HepG2 (cell line): Measurements from ENCODE around the gene RAB39B. TPM values are rescaled to one million over a fixed set of nuclear protein-coding genes. Genes with fewer than 3 reads are reported as not detected.
A peak's percentile ranks its signal among the peaks of the same experiment; 100 is the strongest.

Experiments used
- ATAC-seq: fragments of 200-7000 bp; cut with Tn5 transposase; 3 replicates; pipeline ENCODE4 v1.9.1; 2020; ENCODE audit warnings: mild to moderate bottlenecking, moderate library complexity
- BruUV-seq: library from RNA; stranded (reverse); fragments of 400-500 nt; replicated peaks from 2 replicates; lab custom pipeline; 2021; lab: Mats Ljungman, UMichigan
- CTCF ChIA-PET: fragments of 300-600 bp; formaldehyde crosslinking; extraction: SDS; loops from one replicate; lab custom pipeline; 2021; ENCODE audit warnings: low total read pairs, inconsistent platforms, low intra/inter-chr PET ratio; lab: Yijun Ruan, JAX
- POLR2A ChIA-PET: fragments of 350-600 bp; sonication (Branson Sonifier 250); formaldehyde crosslinking; loops from one replicate; lab custom pipeline; 2020; ENCODE audit warnings: antibody characterized with exemption, inconsistent platforms; lab: Yijun Ruan, JAX
- DNase-seq: peaks from one replicate; pipeline ENCODE4 v3.0.0-alpha.2; 2015; ENCODE audit warnings: low spot score
- FAIRE-seq: peaks from 3 replicates; lab custom pipeline; 2011; peaks lifted over from hg19 to GRCh38; lab: Jason Lieb, UNC
- H2AFZ ChIP-seq: one replicate; pipeline ENCODE4 v1.6.1; 2011; ENCODE audit warnings: low read length, inconsistent platforms
- H3K27ac ChIP-seq: fragments of 300-600 bp; 3 replicates; pipeline ENCODE4 v1.8.0; 2011; ENCODE audit warnings: mixed run types, mild to moderate bottlenecking, mixed read lengths, low read length, inconsistent platforms; ENCODE audit not compliant: insufficient read depth; ENCODE audit errors: extremely low read length
- H3K27me3 ChIP-seq, 2 experiments: fragments of 200-600 bp in 1 of 2; 2 replicates in 1 of 2; 3 replicates in 1 of 2; pipeline versions ENCODE4 v1.6.0 to v1.8.0; 2011; ENCODE audit warnings: low read length in 2 of 2, mild to moderate bottlenecking in 2 of 2, moderate library complexity in 2 of 2, inconsistent platforms in 1 of 2; ENCODE audit not compliant: insufficient read depth in 2 of 2, control insufficient read depth in 1 of 2
- H3K36me3 ChIP-seq, 2 experiments: fragments of 200-600 bp in 1 of 2; replicated peaks in 1 of 2; 2 replicates in 1 of 2; 3 replicates in 1 of 2; pipeline versions ENCODE4 v1.5.1 to v1.8.0; 2011; ENCODE audit warnings: low read length in 2 of 2, inconsistent platforms in 1 of 2; ENCODE audit not compliant: insufficient read depth in 2 of 2, control insufficient read depth in 1 of 2
- H3K4me1 ChIP-seq: 2 replicates; pipeline ENCODE4 v1.5.1; 2012; ENCODE audit warnings: low read length, inconsistent platforms; ENCODE audit not compliant: insufficient read depth
- H3K4me2 ChIP-seq: 2 replicates; pipeline ENCODE4 v1.6.0; 2011; ENCODE audit warnings: low read depth, low read length, inconsistent platforms
- H3K4me3 ChIP-seq, 3 experiments: fragments of 200-600 bp in 1 of 3; sonication (generic), shearing (Covaris generic) in 1 of 3; replicated peaks in 1 of 3; 2 replicates each; pipeline ENCODE4 v1.5.1; 2011 to 2016; ENCODE audit warnings: low read length in 3 of 3, inconsistent platforms in 2 of 3, low read depth in 2 of 3, mild to moderate bottlenecking in 2 of 3, control low read depth in 1 of 3, mixed read lengths in 1 of 3; ENCODE audit not compliant: insufficient read depth in 1 of 3
- H3K79me2 ChIP-seq: one replicate; pipeline ENCODE4 v1.6.1; 2011; ENCODE audit warnings: low read length, inconsistent platforms; ENCODE audit not compliant: insufficient read depth
- H3K9ac ChIP-seq: 2 replicates; pipeline ENCODE4 v1.6.0; 2011; ENCODE audit warnings: mild to moderate bottlenecking, low read depth, low read length, inconsistent platforms; ENCODE audit not compliant: insufficient read depth
- H3K9me3 ChIP-seq: 2 replicates; pipeline ENCODE4 v1.5.1; 2012; ENCODE audit warnings: mild to moderate bottlenecking, low read length
- H4K20me1 ChIP-seq: 2 replicates; pipeline ENCODE4 v1.6.0; 2011; ENCODE audit warnings: inconsistent platforms, mild to moderate bottlenecking, low read length, moderate library complexity; ENCODE audit not compliant: insufficient read depth
- ATM ChIP-seq: fragments of 450-650 bp; IDR thresholded peaks from 2 replicates; pipeline ENCODE4 v1.7.1; 2017; ENCODE audit warnings: mild to moderate bottlenecking, borderline replicate concordance
- BCL6 ChIP-seq: IDR thresholded peaks from 2 replicates; pipeline ENCODE4 v1.6.1; 2016; ENCODE audit warnings: missing genetic modification reagents, missing compliant biosample characterization
- GLI4 ChIP-seq: sonication (generic); formaldehyde crosslinking; IDR thresholded peaks from 2 replicates; pipeline ENCODE4 v1.5.1; 2020; ENCODE audit warnings: missing genetic modification reagents, mild to moderate bottlenecking, moderate library complexity, borderline replicate concordance
- HDAC1 ChIP-seq: sonication (generic); formaldehyde crosslinking; IDR thresholded peaks from 2 replicates; pipeline ENCODE4 v1.5.1; 2020; ENCODE audit warnings: mild to moderate bottlenecking, missing genetic modification reagents
- ISL2 ChIP-seq: sonication (generic); formaldehyde crosslinking; IDR thresholded peaks from 2 replicates; pipeline ENCODE4 v1.5.0; 2020; ENCODE audit warnings: missing genetic modification reagents
- MTA3 ChIP-seq: sonication (generic); formaldehyde crosslinking; IDR thresholded peaks from 2 replicates; pipeline ENCODE4 v1.4.0; 2020; ENCODE audit warnings: missing genetic modification reagents
- NAIF1 ChIP-seq: sonication (generic); formaldehyde crosslinking; IDR thresholded peaks from 2 replicates; pipeline ENCODE4 v1.5.0; 2020; ENCODE audit warnings: mild to moderate bottlenecking, missing genetic modification reagents, borderline replicate concordance
- SCMH1 ChIP-seq: sonication (generic); formaldehyde crosslinking; IDR thresholded peaks from 2 replicates; pipeline ENCODE4 v1.9.0; 2021; ENCODE audit warnings: missing genetic modification reagents, mild to moderate bottlenecking, borderline replicate concordance
- ZEB1 ChIP-seq: IDR thresholded peaks from 2 replicates; pipeline ENCODE4 v1.6.1; 2012; ENCODE audit warnings: mild to moderate bottlenecking, low read depth, inconsistent platforms; ENCODE audit not compliant: insufficient replicate concordance
- ZNF263 ChIP-seq: sonication (generic); formaldehyde crosslinking; IDR thresholded peaks from 2 replicates; pipeline ENCODE4 v1.4.0; 2020; ENCODE audit warnings: missing genetic modification reagents
- ZNF350 ChIP-seq: sonication (generic); formaldehyde crosslinking; IDR thresholded peaks from 2 replicates; pipeline ENCODE4 v1.4.0; 2020; ENCODE audit warnings: mild to moderate bottlenecking, low read depth, missing genetic modification reagents, borderline replicate concordance
- ZNF557 ChIP-seq: sonication (generic); formaldehyde crosslinking; IDR thresholded peaks from 2 replicates; pipeline ENCODE4 v1.4.0; 2020; ENCODE audit warnings: missing genetic modification reagents
- ZNF605 ChIP-seq: sonication (generic); formaldehyde crosslinking; IDR thresholded peaks from 2 replicates; pipeline ENCODE4 v1.8.0; 2022; ENCODE audit warnings: mild to moderate bottlenecking, missing genetic modification reagents
- ZSCAN12 ChIP-seq: sonication (generic); formaldehyde crosslinking; IDR thresholded peaks from 2 replicates; pipeline ENCODE4 v1.9.0; 2021; ENCODE audit warnings: mild to moderate bottlenecking, missing genetic modification reagents
- WGBS: methylation state at CpG from one replicate; pipeline ENCODE4 v1.1.6; 2017; ENCODE audit warnings: low lambda C conversion rate; 5-methylcytosine and 5-hydroxymethylcytosine counted together
- in situ Hi-C: cut with HindIII; loops from 2 replicates; pipeline ENCODE4 v1.10.0; 2017; ENCODE audit warnings: low pct_unique_long_range_greater_than_20kb; ENCODE audit not compliant: extremely low pct_ligation_motif_present
- intact Hi-C: fragments of 100-400 bp; cut with micrococcal nuclease; formaldehyde crosslinking; loops from one replicate; pipeline ENCODE4 v1.10.0; 2022; ENCODE audit not compliant: unreplicated experiment
- polyA plus RNA-seq, 8 experiments: library from polyadenylated mRNA; depleted of rRNA in 3 of 8; stranded (reverse) in 7 of 8; unstranded in 1 of 8; fragments of >200 nt; fragmentation: Illumina TruSeq in 4 of 8; extraction: Trizol in 4 of 8; gene quantifications; 2 replicates each; pipeline versions ENCODE4 v1.2.1 to v1.2.3, GENCODE V29; 2011 to 2016; ENCODE audit warnings: low read depth in 4 of 8, missing spikeins in 1 of 8, mixed read lengths in 1 of 8; ENCODE audit not compliant: insufficient read depth in 1 of 8
- total RNA-seq, 5 experiments: library from RNA; depleted of rRNA; stranded (reverse); fragments of >200 nt; fragmentation: Illumina TruSeq; extraction: Trizol; gene quantifications; 2 replicates each; pipeline ENCODE4 v1.2.3, GENCODE V29; 2016; ENCODE audit warnings: low read depth in 1 of 5
- TF ChIP-seq, protein P1 (sequence below): sonication (generic); formaldehyde crosslinking; IDR thresholded peaks from 2 replicates; pipeline ENCODE4 v1.5.0; 2020; ENCODE audit warnings: mild to moderate bottlenecking, missing genetic modification reagents

The RAB39B gene
- total and polyA plus RNA-seq, 2 of the 13 experiments (the other 11 are each of a cell fraction or from before 2014, with no cell fraction given) = 0.05 to 0.07 TPM

DNA sequence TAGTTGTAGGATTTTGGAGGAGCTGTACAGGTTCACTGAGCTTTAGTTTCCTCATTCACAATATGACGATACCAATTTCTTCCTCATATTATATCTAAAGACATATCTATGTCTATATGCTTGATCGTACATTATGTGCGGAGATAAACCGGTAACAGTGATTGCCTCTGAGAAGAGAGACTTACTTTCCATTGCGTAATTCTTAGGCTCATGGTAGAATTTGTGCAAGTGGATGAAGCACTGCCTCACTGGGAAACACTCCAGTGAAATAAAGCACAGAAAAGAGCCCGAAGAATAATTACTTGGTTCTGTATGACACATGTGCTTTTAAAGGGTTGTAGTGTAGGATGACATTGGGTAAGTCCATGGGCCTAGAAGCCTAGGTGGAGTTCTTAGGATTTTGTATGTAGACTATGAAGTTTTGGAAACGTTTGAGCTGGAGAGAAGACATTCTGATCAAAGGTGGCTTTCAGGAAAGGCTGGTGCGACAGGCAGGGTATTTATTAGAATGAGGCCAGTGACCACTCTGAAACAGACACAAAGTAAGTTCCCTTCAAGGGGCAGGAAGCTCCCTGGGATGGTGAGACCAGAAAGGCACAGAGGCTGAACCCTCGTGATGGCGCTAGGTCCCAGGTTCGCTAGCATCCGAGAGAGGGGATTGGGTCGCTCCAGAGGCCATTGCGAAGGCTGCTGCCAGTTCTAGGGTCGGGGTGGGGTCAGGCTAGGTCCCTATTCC, 48.7 kb downstream of the RAB39B start (continued):
- TF ChIP-seq, protein P1, sequence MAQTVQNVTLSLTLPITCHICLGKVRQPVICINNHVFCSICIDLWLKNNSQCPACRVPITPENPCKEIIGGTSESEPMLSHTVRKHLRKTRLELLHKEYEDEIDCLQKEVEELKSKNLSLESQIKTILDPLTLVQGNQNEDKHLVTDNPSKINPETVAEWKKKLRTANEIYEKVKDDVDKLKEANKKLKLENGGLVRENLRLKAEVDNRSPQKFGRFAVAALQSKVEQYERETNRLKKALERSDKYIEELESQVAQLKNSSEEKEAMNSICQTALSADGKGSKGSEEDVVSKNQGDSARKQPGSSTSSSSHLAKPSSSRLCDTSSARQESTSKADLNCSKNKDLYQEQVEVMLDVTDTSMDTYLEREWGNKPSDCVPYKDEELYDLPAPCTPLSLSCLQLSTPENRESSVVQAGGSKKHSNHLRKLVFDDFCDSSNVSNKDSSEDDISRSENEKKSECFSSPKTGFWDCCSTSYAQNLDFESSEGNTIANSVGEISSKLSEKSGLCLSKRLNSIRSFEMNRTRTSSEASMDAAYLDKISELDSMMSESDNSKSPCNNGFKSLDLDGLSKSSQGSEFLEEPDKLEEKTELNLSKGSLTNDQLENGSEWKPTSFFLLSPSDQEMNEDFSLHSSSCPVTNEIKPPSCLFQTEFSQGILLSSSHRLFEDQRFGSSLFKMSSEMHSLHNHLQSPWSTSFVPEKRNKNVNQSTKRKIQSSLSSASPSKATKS (CRISPR knock-in tag) = no peak
- TF ChIP-seq BCL6 (CRISPR knock-in tag) (no peak), ZNF350 (CRISPR knock-in tag) (no peak), ZNF263 (CRISPR knock-in tag) (no peak), ISL2 (CRISPR knock-in tag) (no peak), HDAC1 (CRISPR knock-in tag) (no peak), NAIF1 (CRISPR knock-in tag) (0 out of 2 replicates have a peak, but pooled peaks have one; percentile 30), ZNF605 (0 out of 2 replicates have a peak, but pooled peaks have one; percentile 6), MTA3 (CRISPR knock-in tag) (no peak), ZNF557 (CRISPR knock-in tag) (no peak)

DNA sequence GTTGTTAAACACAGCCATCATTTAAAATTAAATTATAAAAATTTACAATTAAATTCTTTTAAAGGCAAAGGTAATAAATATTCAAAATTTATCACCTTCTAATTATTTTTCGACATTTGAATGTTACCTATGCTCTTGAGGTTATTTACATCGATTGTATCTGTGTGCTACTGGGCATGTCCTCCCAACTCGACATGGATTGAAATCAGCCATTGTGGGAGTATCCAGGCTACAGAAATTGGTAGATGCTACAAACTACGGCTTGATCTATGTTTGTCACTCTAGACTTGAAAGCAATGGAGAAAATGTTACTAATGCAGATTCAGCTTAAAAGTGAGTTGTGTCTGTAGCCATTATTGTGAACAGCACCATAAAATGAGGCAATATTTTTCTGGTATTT, 50.6 kb downstream of the RAB39B start:
- Histone ChIP-seq H4K20me1 (no peaks in the 10 kb centered on the region), H3K4me3 (no peak overlapping the region), H3K9me3 (no peaks in the 10 kb centered on the region), H3K27ac (no peak overlapping the region), H3K79me2 (peaks cover 20% of the 10 kb centered on the region), H3K4me1 (peaks cover 22% of the 10 kb centered on the region), H3K4me2 (no peak overlapping the region), H2AFZ (no peak overlapping the region), H3K27me3 (no peaks in the 10 kb centered on the region), H3K9ac (no peak overlapping the region), H3K36me3 (no peaks in the 10 kb centered on the region)
- 59% methylated on average over 4 of the region's 4 CpGs for WGBS
- ChIA-PET POLR2A (no interaction called here), CTCF (no interaction called here)
- intact Hi-C loops = no loop called here
- ATAC-seq (no peak), DNase-seq (no peak), FAIRE-seq (no peak)
- BruUV-seq = no TSS peak
- in situ Hi-C loops = no loop called here
- TF ChIP-seq ATM = no peak
- no peak for TF ChIP-seq GLI4 (CRISPR knock-in tag)
- TF ChIP-seq ZSCAN12 = no peak
- no peak for TF ChIP-seq ZEB1
- no peak for TF ChIP-seq SCMH1
- TF ChIP-seq, all 625 proteins: peak for 0
